ENCODE data around the gene ALK.
A peak's percentile ranks its signal among the peaks of the same experiment; 100 is the strongest.

The ALK gene

DNA sequence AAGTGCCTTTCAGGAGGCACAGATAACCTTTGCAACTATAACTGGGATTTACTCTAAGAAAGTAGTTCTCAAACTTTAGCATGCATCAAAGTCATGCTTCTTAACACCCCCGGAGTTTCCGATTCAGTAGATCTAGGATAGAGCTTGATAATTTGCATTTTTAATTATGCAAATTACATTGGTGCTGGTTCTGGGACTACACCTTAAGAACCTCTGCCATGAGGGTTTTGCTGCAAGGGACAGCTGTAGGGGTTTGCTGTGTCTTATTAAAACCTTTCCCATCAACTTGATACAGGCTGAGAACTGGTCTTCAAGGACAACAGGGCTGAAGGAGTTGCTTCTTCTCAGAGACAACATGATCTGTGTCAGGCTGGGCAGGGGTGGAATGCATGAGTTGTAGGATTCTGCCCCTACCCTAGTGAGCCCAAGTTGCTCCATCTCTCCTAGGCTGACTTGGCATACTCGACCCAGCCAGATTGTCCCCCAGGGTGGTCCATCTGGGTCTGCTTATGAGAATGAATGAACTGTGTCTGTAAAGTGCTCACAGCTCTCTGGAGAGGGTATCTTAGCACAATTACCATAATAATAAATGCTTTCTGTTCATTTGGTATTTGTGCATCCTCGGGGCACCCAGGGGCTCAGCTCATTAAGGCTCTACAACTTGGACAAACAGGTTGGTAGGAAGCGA is 573.5 kb downstream of the ALK start:
- no peak for DNase-seq

DNA sequence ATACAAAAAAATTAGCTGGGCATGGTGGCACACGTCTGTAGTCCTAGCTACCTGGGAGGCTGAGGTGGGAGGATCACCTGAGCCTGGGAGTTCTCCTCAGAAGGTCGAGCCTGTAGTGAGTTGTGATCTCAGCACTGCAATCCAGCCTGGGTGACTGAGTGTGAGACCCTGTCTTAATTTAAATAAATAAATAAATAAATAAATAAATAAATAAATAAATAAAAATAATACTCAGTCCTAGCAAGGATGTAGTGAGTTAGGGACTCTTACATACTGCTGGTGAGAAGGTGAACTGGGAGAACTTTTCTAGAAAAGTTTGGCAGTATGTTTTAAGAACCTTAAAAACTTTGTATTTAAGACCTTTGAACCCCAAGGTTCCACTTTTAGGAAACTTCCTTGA is 576.1 kb downstream of the ALK start:
- DNase-seq = no peak

DNA sequence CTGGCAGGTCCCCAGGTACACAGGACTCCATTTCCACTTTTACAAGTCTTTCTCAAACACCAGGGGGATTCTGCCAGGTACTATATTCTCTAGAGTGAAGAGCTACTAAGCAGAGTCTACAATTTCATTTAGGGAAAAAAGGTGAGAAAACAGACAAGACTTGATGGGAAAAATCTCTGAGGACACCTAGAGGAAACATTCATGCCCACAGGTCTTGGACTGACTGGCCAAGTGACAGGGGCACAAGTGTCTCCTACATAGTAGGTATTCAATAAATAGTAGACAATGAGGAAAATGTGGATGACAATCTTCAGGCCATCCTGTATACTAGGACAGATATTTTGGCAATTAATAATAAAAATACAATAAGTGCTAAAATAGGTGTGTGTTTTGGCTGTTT is 577.6 kb downstream of the ALK start:
- DNase-seq = no peak

DNA sequence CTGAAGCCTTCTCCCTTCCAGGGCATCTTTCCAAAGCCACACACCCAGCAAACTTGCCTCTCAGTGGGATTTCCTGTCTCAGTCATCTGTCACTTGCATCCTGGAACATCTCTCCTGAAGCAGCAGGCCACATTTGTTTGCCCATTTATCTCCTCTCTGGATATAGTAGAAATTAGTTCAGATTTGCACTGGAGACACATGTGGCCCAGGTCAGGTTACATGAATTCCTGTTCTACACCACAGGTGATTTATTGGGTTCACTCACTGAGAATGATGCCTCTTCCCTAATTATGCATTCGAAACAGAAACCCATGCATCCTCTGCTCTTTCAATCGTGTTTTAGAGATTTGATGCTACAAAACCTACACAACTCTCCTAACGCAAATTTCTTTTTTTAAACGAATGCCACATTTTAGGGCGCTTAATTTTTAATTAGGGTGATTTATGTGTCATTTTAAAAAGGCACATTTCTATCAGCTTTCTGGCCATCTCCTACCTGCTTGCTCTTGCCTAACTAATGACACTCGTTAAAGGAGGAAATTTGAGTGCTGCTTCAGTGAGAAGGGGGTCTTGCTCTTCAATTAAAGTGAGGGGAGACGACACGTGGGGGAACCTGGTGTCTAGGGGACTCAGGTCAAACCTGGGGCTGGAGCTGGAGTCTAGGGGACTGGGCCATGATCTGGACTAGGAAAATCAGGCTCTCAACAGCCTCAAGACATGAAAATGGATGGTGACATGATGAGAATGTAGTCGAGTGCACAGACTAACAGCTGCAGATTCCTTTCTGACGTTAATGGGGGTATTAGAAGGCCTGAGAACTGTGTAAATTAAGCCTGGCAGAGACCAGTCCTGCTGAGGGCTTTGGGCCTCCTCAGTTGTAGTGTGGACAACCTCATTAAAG is 584.8 kb downstream of the ALK start:
- no peak for DNase-seq

DNA sequence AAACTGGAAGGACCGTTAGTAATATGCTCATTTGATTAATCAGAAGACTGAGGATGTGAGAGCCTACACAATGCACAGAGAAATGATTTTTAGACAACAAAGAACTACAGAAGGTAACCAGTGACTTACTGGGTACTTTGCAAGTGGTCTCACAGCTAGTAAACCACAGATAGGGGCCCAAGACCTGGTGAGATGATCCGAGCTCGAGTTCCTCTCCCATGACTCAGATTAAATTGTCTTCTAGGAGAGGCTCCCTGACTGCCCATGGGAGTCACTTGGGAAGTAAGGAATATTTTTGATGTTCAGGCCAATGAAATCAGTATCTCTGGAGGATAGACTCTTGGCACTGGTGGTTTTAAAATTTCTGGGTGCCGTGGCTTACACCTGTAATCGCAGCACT is 586.0 kb downstream of the ALK start:
- no peak for DNase-seq

DNA sequence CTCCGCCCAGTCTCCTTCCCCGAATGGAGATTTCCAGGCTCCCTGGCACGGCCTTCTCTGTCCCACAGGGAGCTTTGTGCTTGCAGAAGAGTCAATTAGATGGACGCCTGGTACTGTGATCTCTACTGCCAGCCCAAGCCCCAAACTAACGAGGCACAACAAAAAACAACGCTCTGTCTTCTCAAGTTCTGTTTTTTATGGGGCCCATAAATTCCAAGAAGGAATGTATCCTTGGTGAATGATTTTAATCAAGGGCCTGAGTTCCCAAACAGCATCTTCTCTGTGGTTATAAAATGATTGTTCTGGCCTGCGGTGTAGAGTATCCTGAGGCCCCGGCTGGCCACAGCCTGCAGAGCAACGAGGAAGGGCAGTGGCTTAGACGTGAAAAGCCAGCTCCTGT is 586.7 kb downstream of the ALK start:
- no peak for DNase-seq

DNA sequence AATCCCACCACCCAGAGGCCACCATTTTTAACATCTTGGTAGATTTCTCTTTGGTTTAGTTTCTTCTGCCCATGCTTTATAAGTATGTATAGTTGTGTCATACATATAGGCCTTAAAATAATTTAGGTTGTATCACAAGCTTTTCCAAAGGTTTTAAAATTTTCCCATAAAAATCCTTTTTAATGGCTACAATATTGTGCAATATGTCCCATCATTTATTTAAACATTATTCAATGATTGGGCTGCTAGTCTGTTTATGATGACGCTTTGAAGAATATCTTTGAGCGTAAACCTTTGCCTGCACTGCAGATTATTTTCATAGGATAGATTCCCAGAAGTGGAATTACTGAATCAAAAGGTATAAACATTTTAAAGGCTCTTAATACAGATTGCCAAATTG is 588.8 kb downstream of the ALK start:
- DNase-seq = no peak

DNA sequence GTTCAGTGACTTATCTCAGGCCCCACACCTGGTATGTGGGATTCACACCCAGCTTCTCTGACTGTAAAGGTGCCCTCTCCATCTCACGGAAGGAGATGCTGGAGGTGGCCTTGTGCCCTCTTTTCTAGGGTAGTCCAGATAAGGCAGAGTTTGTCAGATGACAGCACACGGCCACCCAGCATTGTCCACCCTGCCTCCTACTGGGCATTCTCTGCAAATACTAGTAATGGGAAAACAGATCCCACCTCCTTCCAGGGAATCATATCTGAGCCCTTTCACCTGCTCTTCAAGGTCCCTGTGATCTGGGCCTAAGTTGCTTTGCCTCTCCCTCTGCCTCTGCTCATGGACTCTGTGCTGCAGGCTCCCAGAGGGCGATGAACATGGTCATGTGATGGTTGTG is 591.5 kb downstream of the ALK start:
- no peak for DNase-seq

DNA sequence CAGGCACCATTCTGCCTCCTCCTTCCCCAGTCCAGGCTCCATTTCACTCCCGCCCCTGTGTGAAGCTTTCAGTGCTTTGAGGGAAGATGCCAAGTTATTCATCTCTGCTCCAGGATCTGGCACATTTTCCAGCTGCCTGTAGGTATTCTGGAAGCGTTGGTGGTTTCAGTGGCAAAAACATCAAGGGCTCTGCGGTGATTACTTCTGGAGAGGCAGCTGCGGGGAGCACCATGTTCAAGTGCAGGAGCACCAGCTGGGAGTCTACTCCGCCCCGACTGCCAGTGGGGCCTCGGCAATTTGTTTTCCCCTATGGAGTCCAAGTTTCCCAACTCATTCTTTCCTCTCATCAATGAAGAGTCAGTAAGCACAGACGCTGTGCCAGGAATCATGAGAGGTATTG is 594.5 kb downstream of the ALK start:
- DNase-seq = no peak

DNA sequence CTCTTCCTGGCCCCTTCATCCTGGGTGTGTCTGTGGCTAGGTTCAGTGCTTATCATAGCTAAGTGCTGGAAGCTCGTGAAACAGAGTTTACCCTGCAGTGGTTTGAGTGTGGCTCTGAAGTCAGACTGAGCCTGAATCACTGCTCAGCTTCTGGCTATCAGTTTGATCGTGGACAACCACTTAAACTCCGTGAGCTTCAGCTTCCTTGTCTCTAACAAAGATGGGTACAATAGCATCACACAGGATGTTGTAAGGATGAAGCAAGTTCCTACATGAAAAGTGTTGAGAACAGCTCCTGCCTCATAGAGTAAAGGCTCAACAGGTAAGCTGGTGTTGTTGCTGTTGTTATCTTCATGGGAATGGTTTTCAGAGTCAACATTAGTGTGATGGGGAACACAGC is 595.8 kb downstream of the ALK start:
- DNase-seq = no peak

DNA sequence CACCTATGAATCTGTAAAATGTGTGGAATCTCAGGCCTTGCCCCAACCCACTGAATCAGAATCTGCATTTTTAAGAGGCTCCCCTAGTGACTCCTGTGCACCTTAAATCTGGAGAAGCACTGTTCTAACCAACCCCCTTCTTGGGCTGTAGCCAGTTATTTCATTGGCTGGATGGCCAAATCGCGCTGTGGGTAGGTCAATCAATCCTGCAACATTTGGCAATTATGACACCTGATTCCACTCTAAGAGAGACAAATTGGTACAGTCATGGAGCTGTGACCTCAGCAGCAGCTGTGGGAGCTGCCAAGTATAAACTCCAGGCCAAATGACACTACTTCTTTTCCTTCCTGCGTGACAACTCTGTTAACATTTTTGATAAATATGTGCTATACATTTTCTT is 597.4 kb downstream of the ALK start:
- DNase-seq = no peak

DNA sequence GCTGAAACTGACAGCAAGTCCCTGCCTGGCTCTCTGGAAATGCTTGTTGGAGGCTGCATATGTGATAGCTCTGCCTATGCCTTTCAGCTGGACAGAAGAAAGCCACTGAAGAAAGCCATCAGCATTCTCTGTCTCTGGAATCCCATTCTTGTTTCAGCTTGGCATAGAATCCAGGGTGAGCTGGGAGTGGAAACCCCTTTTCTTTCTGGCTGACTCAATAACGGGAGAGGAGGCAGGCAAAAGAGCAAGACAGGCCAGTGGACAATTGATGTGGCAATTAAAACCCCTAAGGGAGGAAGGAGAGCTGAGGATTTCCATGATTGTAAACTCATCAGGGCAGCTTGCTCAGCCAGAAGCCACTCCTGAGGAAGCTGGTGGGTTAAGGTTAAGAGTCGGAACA is 598.1 kb downstream of the ALK start:
- no peak for DNase-seq

DNA sequence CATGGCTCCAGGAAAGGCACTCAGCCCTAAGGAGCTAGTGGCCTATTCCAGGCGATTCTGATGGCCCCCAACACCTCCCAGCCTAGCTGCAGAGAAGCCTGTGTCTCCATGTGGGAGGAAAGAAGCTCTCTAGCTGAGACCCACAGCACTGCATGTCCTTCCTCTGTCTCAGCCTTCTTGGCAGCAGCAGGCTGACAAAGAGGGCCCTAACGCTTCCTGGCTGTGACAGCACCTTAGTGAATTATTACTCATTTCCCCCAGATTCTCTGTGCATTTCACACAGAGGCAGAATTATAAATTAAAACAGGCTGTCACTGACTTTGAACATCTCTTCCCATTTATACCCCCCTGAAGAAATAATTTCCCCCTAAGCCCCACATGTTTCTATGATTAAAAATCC is 599.4 kb downstream of the ALK start:
- DNase-seq = no peak

DNA sequence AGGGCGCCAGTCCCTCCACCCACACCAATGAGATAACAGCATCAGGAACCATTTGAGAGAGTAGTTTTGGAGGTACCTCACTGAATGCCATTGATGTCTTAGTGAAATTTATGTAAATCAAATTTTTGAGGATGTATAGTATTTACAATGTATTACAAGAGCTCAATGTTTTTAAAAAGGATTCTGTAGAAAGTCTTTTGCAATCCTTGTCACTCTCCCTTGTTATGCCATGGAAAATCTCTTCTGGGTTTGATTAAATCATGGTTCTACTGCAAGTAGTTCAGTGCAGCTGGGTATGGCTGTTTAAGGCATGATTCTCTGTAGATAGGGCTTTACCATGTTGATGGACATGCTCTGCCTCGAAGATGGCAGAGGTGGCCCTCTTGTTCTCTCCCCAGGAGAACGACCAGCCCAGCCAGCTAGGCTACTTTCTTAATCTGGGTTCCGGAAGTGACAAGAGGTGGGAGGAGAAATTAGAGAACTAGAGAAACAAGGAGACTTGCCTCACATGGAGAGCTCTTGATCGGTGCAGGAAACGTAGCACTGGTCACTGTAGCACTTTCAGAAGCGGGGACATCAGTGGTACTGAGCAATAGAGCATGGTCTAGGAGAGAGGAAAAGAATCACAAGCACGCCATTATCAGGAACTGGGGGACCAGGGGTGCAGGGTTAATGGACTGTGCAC is 603.4 kb downstream of the ALK start:
- no peak for DNase-seq

DNA sequence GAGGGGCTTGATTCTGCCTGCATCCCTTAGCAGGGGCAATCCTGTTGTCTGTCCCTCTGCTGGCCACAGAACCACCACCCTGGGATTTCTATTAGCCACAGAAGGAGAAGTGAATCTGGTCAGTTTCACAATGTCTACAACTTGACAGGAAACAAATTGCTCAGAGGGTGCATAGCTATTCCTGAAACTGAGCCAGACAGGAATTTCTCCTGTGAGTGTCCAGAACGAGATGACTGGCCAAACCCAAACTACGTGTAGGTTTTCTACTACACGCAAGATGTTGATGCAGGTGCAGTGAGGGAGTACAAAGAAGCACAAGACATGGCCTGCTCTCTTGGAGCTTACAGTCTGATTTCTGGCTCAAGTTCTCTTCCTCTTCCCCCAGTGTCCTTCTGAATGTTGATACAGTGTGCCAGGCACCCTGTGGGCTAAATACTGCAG is 604.3 kb downstream of the ALK start:
- DNase-seq = no peak

DNA sequence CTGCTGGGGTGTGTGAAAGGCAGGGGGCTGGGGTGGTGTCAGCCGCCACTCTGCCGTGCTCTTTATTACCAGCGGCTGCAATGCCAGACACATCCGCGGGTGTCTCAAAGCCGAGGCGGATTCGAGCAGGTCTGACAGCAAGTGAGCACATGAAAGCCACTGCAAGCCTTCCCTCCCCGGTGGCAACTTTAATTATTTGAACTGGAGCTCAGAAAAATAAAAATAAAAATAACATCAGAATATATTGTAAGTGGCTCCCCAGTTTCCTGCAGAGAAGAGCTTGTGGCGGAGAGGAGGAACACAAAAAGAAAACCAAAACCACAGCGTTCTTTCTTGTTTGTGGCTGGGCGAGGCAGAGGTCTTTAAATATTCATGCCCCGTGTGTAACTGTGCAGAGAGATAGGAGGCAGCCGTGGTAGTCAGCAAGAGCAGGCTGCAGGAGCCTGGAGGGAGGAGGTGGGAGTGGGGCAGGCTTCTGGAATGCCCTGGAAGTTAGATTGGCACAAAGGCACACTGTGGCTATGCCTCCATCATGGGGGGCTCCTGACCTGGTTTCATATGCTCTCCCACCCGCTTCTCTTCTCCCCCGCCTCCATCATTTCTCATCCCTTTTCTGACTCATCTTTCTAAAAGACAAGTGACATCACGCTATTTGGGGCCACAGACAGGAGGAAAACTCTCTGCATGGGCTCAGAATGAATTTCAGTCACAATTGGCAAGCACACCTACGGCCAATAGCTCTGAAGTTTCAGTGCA is 606.4 kb downstream of the ALK start:
- DNase-seq = peak; percentile 36 to 39

DNA sequence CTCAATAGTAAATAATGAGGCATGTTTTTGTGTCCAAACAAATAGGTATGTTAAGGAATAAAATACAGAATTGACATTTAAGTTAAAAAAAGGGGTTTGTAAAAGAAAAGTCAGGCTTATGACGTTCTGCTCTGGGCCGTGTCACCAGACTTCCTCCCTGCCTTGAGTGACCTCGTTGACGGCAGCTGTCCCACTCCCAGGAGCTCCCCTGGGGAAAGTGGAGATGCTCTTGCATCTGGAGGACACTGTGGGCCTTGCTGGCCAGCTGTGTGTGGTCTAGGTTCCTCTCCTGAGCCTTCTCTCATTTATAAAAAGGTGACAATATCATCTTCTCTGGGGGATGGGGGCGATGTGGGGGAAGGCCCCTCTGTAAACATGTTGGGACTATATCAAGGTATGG is 609.9 kb downstream of the ALK start:
- DNase-seq = no peak

DNA sequence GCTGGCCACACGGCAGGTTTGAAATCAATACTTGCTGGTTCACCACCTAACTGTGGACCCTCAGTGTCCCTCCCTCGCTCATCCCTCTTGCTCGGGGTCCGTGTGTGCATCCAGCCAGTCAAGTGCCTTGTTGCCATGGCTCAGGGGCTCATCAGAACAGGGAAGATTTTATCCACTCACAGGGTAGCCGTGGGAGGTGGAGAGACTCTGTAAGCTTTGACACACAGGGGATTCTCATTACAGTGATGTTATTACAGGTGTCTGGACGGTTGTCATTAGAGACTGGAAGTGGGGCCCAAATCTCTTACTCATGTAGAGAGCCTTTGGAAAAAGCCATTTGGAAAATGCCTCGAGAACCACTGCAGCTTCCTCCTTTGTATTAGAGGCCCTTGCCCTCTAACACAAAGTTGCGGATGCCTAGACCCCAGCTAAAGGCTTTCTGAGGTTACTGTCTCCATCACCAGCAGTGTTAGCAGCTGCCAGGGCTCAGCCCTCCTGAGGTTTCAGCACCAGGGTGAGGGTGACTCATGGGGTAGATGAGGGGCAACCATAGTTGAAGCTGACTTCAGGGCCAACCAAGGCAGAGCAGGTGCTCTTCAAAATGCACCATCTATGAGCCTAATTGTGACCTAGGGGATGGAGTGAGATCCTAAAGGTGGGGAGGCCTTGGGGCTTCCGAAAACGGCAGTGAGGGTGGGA is 610.6 kb downstream of the ALK start:
- no peak for DNase-seq

DNA sequence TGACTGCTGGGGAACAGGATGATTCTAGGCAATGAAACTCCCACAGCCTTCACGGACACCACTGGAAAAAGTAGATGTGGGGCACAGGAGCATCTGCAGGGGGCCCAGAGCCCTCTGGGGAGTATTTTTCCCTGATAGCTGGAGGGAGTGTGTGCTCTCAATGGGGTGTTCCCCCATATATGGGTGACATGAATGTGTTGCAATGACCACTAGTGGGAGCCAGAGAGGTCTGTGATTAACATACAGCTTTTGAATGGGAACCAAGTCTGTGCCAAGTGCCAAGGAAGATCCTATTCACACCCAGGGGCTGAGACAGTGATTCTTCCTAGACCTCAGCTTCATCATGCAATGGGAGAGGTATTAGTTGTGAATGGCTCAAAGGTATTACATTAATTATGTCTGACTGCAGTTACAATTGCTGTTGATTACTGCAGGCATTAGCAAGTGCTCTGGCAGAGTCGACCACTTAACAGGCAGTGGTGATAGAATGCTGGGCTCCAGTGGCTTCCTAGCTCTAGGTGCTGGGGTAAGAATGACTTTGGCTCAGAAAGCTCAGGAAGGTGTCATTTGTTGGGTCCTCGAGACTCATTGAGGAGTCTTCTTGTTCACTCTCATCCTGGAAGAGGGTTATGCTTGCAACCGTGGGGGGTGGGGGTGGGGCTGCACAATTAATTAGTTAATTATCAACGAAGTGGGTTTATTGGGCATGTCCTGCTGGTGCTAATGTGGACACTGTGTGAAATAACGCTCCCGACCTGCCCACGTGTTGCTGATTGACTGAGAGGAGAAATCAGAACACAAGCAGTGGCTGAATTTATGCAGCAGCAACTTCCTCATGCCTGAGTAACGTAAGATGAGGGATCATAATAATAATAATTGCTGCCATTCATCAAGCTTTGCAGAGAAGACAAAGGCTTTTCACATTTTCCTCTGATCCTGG is 612.0 kb downstream of the ALK start:
- DNase-seq = peak in 1 of 2 experiments; percentile 6

DNA sequence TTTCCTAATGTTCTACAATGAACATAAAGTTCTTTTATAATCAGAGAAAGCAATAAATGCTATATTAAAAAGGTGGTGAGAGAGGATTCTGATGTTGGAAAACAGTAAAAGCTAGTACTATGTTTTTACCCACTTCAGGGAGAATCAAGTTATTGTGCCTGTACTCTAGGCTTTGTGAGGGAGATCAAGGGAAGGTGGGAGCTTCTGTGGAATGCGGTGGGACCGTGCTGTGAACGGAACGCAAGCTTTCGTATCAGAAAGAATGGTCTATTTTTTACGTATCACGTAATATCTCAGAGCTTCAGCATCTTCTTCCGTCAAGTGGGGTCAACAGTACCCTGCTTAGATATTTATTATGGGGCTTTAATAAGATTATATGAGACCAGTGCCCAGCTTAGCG is 613.0 kb downstream of the ALK start:
- DNase-seq = no peak

DNA sequence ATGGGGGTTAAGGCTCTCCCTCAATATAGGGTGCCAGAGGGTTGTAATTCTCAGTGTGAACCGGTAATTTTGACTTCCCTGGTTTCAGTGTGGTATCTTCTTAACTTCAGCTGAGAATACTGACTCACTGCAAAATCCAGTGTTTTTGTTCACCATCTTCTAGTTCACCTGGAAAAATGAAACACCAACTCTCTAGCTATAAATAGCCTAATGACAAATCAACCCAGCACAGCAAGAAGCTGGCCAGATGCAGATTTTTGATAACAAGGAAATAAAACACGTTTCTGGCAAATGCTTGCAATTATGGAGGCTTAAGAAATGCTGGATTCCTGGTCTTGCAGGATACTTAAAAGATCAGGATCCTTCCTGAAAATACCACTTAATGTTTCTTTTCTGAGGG is 613.9 kb downstream of the ALK start:
- no peak for DNase-seq
